Lower leg skin (tissue), 3 donors: Measurements from ENCODE around the gene RAB15.

Source experiments
- POLR2A ChIP-seq, 2 donors: fragments of 450-650 bp; IDR thresholded peaks; one replicate each; pipeline ENCODE4 v1.6.1; 2016 to 2017; ENCODE audit warnings: antibody characterized with exemption in 2 of 2, mild to moderate bottlenecking in 1 of 2, moderate library complexity in 1 of 2
- TF ChIP-seq, protein P1 (sequence below), 3 donors: fragments of 450-650 bp; IDR thresholded peaks; one replicate each; pipeline ENCODE4 v1.5.1; 2016; ENCODE audit warnings: antibody characterized with exemption in 3 of 3, mild to moderate bottlenecking in 3 of 3, moderate library complexity in 2 of 3

DNA sequence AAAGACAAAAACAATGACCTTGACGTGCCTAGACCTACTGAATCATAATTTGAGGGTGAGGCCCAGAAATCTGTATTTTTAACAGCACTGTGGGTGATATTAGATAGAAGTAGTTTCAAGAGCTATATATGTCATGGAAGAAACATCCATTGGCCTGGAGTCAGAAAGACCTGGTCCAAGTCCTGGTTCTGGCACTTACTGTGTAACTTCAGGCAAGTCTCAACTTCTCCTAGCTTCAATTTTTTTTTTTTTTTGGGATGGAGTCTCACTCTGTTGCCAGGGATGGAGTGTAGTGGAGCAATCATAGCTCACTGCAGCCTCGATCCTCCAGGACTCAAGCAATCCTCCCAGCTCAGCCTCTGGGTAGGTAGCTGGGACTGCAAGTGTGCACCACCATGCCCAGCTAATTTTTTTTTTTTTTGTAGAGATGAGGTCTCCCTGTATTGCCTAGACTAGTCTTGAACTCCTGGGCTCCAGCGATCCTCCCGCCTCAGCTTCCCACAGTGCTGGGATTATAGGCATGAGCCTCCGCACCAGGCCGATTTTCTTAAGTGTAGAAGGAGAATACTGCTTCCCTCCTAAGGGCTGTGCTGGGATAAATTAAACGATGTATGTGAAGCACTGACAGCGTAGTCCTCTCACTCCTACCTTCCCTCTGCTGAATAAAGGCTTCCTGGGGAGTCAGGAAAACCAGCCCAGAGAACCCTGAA is 15.3 kb downstream of the RAB15 start:
- TF ChIP-seq, protein P1, sequence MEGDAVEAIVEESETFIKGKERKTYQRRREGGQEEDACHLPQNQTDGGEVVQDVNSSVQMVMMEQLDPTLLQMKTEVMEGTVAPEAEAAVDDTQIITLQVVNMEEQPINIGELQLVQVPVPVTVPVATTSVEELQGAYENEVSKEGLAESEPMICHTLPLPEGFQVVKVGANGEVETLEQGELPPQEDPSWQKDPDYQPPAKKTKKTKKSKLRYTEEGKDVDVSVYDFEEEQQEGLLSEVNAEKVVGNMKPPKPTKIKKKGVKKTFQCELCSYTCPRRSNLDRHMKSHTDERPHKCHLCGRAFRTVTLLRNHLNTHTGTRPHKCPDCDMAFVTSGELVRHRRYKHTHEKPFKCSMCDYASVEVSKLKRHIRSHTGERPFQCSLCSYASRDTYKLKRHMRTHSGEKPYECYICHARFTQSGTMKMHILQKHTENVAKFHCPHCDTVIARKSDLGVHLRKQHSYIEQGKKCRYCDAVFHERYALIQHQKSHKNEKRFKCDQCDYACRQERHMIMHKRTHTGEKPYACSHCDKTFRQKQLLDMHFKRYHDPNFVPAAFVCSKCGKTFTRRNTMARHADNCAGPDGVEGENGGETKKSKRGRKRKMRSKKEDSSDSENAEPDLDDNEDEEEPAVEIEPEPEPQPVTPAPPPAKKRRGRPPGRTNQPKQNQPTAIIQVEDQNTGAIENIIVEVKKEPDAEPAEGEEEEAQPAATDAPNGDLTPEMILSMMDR (IDR thresholded peaks at IDR 0.05) = no peak
- no peak for TF ChIP-seq POLR2A (IDR thresholded peaks at IDR 0.05)
